HK-2 (cell line): ENCODE results near the gene PPP2R2C.

ENCODE experiments used
- DNase-seq: peaks from one replicate; pipeline ENCODE4 v3.0.0-alpha.2; 2018; ENCODE audit not compliant: unreplicated experiment

PPP2R2C gene

GRCh38 chr4:6469898-6470501 lies 2.4 kb downstream of the PPP2R2C start:
- DNase-seq: no peak

- no peak for DNase-seq
Observed at GRCh38 chr4:6469144-6469543, 3.3 kb downstream of the PPP2R2C start.

GRCh38 chr4:6468376-6468775 lies 4.0 kb downstream of the PPP2R2C start:
- no peak for DNase-seq

- DNase-seq: no peak
Observed at GRCh38 chr4:6467600-6467999, 4.8 kb downstream of the PPP2R2C start.

GRCh38 chr4:6466756-6467381 lies 5.5 kb downstream of the PPP2R2C start:
- no peak for DNase-seq

GRCh38 chr4:6465955-6466354 lies 6.5 kb downstream of the PPP2R2C start:
- no peak for DNase-seq

DNA sequence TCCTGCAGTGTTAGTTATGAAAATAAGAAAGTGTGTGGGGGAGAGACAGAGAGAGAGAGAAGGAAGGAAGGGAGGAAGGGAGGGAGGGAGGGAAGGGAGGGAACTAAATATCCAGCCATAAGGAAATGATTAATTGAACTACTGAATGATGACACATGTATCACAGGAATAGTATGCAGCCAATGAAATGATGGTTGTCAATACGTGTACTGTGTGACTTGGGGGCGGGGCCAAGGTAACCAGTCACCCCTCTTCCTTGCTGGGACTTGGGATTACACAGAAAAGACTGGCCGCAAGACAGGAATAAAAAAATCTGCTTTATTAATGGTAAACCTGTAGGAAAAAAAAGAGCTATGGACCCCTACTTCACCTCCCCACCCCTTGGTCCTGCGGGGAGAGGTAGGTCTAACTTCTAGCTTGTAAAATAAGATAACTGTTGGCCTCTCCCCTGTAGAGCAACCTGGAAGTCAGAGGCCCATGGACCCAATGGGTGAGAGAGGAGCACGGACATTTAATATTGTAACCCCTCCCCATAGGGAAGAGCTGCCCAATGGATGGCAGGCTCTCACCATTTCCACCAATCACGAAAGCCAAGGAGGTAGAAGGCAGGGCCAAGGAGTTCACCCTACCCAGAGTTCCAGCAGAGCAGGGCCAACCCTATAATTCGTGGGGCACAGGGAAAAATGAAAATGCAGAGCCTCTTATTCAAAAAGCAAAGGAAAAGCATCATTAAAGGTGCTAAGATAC lies 7.4 kb downstream of the PPP2R2C start:
- no peak for DNase-seq

GRCh38 chr4:6463311-6464289 lies 8.8 kb downstream of the PPP2R2C start:
- DNase-seq: no peak

DNA sequence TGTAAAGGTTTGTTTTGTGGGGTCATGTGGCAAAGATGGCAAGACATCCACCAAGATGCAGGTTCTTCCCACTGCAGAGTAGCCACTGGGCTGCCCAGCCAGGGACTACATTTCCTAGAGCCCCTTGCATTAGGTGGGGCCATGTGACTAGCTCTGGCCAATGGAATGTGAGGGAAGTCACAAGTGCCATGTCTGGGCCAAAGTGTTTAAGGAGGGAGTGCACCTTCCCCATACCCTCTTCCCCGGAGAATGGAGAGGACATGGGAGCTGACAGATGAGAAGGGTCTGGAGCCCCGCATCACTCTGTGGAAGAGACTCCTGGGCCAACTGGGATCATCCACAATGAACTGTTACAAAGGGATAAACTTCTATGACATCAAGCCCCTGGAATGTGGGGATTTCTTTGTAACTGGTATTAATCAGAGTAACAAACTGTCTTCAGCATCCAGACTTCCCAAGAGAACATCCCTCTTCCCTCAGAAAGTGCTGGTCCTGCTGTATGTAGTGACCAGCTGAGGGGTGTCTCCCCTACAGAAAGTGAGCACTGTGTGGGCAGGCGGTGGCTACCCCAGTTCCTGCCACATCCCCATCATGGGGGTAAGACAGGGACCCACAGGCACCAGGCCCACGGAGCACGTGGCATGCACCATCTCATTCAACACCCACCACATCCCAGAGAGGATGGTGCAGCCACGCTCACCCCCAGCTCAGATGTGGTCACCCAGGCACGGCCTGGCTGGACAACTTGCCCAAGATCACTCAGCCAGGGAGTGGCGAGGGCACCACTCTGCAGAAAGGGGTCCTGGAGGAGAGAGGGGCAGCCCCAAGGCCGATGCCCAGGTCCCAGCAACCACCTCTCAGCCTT lies 10.9 kb downstream of the PPP2R2C start:
- no peak for DNase-seq

DNA sequence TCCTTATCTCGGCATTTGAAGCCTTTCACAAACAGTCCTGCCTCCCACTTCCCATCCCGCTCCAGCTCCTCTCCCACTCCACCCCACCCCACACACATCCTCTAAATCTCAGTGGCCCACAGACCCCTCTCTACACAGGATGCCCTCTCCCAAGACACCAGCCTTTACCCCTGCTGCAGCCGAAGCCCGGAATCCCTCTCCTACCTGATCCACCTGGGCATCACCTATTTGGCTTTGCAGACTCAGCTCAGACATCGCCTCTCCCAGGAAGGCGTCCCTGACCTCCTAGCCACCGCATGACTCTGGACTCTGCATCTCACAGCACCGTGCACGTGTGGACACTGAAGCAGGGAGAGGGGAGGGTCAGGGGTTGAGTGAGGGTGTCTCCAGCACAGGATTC lies 11.5 kb downstream of the PPP2R2C start:
- DNase-seq: no peak

DNA sequence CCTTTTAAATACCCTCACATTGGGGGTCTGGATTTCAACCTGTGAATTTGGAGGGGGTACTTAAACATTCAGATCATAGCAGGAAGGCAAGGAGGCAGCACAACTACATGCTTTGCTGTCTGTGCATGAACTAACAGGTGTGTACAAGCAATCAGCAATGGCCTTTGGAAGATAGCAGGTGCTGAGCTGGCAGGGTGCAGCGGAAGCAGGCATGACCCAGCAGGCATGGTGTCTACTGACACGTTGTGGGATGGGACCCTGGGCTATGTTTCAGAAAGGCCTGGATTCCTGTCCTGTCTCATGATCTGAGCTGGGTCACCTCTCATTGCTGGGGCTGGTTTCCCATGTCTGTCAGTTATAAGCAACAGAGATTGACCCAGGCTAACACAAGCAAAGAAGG lies 13.9 kb downstream of the PPP2R2C start:
- no peak for DNase-seq

GRCh38 chr4:6456450-6456849 lies 16.0 kb downstream of the PPP2R2C start:
- DNase-seq: no peak

- DNase-seq: no peak
Observed at GRCh38 chr4:6454112-6454910, 18.1 kb downstream of the PPP2R2C start.

GRCh38 chr4:6453688-6453990 lies 18.8 kb downstream of the PPP2R2C start:
- no peak for DNase-seq

DNA sequence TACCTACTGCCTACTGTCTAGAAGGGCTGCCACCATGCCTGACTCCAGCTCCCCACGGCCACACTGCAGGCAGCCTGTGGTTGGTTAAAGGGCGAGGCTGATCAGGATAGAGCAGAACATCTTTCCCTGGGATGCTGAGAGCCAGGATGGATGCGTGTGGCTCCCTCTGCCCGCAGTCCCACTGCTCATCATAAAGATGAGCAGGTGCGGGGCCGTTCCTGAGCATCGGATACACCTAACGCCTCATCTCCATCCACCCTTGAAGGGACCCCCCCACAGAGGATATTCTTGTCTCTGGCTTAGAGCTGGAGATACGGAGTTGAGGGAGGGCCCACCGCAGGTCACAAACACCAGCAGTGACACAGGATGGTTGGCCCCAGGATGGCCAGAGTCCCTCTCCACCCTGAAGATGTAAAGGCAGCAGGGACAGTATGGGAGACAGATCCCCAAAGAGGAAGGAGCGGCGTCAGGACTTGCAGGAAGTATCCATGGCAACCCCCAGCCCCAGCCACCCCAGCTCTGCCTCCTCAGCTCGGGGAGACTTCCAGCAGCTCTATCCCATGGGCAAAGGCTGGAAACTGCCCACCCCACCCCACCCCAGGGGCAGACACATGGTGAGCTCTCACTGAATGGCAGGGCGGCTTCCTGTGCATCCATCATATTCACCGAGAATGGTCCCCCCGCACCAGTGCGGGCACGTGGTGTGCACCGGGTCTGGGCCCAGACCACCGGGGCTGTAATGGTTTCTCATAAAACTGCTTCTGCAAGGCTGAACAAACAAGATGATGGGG lies 19.3 kb downstream of the PPP2R2C start:
- no peak for DNase-seq

DNA sequence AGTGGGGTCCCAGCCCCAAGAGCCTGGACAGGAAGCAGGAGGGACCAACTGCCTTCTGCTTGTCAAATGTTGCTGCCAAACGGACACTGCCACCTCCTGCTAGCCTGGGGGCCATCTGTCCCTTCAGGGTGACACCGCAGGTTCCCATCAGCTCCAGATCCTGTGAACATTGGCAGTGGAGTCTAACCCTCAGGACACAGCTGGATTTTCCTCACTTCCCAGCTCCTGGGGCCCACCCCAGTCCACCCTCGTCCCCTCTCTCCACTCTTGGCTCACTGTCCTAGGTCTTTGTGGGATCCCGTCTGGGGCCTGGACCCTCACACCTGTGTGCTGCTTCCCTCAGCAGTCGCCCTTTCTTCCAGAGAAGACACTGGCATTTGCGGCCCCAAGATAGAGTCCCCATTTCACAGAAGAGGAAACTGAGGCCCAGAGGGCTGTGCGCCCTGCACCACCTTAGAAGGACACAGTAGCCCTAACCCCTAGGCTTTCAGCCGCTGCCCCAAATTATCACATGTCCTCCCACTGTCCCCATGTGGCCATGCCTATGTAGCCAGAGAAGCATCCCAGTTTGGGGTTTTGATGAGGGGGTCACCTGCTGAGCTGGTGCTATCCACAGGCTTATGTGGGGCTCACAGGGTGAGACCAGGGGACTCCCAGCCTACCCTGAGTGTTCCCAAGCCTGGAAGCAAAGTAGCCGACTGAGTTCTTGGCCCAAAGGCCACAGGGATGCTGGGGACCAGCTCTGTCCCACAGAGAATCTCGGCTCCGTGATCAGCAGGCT lies 20.1 kb downstream of the PPP2R2C start:
- DNase-seq: no peak

- DNase-seq: no peak
Observed at GRCh38 chr4:6451309-6451708, 21.1 kb downstream of the PPP2R2C start.

DNA sequence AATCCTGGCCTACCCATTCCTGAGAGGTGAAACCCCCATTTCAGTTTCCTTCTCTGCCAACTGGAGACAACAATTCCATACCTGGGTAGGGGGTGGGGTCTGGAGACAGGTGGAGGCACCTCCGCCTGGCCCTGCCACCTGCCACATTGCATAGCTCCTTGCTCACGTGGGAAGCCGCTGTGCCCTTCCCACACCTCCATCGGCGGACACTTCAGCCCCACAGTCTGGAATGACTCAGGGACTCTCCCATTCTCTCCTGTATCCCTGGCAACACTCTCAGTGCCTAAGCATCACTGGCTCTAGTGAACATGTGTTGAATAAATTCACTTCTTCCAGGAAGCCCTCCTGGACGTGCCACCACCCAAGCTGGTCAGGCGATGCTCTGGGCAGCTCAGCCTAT lies 21.7 kb downstream of the PPP2R2C start:
- no peak for DNase-seq
